Measurements from ENCODE around the gene EHMT2. TPM values are rescaled to one million over a fixed set of nuclear protein-coding genes. Genes with fewer than 3 reads are reported as not detected.

Gene EHMT2
- total RNA-seq, 1 experiment from 2014 or later = 137 TPM

GRCh38 chr6:31874836-31875572 is 22.5 kb downstream of the EHMT2 start:
- no peak overlapping the region for H3K4me3 Mint-ChIP-seq
- peaks cover 3% of the 10 kb centered on the region; the same call in 1 of the 2 replicates for H3K36me3 Mint-ChIP-seq
- DNase-seq (ENCODE audit: low spot score) (no peak), ATAC-seq (no peak)
- H3K4me1 Mint-ChIP-seq = peaks cover 16% of the 10 kb centered on the region
- H3K27me3 Mint-ChIP-seq (ENCODE audit: low read depth) = no peaks in the 10 kb centered on the region
- H3K27ac Mint-ChIP-seq = no peak overlapping the region
- ChIA-PET CTCF (no interaction called here), POLR2A (no interaction called here)
- TF ChIP-seq GTF2I (CRISPR knock-in tag; conservative IDR thresholded peaks at IDR 0.05) (no peak), TEAD1 (CRISPR knock-in tag; IDR thresholded peaks at IDR 0.05) (no peak), NFYB (CRISPR knock-in tag; conservative IDR thresholded peaks at IDR 0.05; ENCODE audit: low read depth) (no peak), FOXP4 (CRISPR knock-in tag; IDR thresholded peaks at IDR 0.05) (no peak), FOXK1 (CRISPR knock-in tag; IDR thresholded peaks at IDR 0.05) (no peak), ZNF425 (CRISPR knock-in tag; conservative IDR thresholded peaks at IDR 0.05) (no peak)
- no peaks in the 10 kb centered on the region for H3K9me3 Mint-ChIP-seq

- H3K4me3 Mint-ChIP-seq = no peak overlapping the region
- DNase-seq (ENCODE audit: low spot score) (no peak), ATAC-seq (no peak)
- H3K4me1 Mint-ChIP-seq = peaks cover 12% of the 10 kb centered on the region
- ChIA-PET CTCF (no interaction called here), POLR2A (interaction anchor here (0.6 to 1.1 kb wide), 2 partner anchors 11 to 193 kb away, joined by 4 to 8 read pairs; partner anchors contain the start of genes LY6G5C and NEU1)
- H3K27me3 Mint-ChIP-seq (ENCODE audit: low read depth) = no peaks in the 10 kb centered on the region
- H3K36me3 Mint-ChIP-seq = no peaks in the 10 kb centered on the region
- no peaks in the 10 kb centered on the region for H3K9me3 Mint-ChIP-seq
- 0 out of 2 replicates have a peak overlapping the region, but pooled peaks have one; percentile 57 for H3K27ac Mint-ChIP-seq
- TF ChIP-seq ATF1 (CRISPR knock-in tag; IDR thresholded peaks at IDR 0.05) (no peak), ZNF532 (CRISPR knock-in tag; IDR thresholded peaks at IDR 0.05; ENCODE audit: borderline replicate concordance) (no peak), ZNF396 (CRISPR knock-in tag; IDR thresholded peaks at IDR 0.05; ENCODE audit: borderline replicate concordance) (no peak), PRRX2 (CRISPR knock-in tag; IDR thresholded peaks at IDR 0.05) (no peak), CBFB (CRISPR knock-in tag; IDR thresholded peaks at IDR 0.05; ENCODE audit: low read depth) (no peak), HMGXB4 (CRISPR knock-in tag; IDR thresholded peaks at IDR 0.05) (no peak), NR3C1 (CRISPR knock-in tag; conservative IDR thresholded peaks at IDR 0.05; ENCODE audit: low read depth) (no peak), MAX (CRISPR knock-in tag; IDR thresholded peaks at IDR 0.05) (no peak), JAZF1 (CRISPR knock-in tag; IDR thresholded peaks at IDR 0.05) (no peak)
Observed at GRCh38 chr6:31874084-31874670, 23.3 kb downstream of the EHMT2 start.

Measured in WTC11 (cell line).